HG03354 (cell line): ENCODE data around the gene ZNF99.
"Not testable (repeated sequence)": the region's sequence is repeated elsewhere in the genome, so short reads cannot be mapped to it uniquely, and the experiment has no call there.

Source experiments
- ATAC-seq: cut with Tn5 transposase; IDR thresholded peaks from one replicate; pipeline ENCODE4 v1.9.1; 2021; ENCODE audit warnings: mild to moderate bottlenecking; ENCODE audit not compliant: unreplicated experiment, poor library complexity, severe bottlenecking

ZNF99 gene

DNA sequence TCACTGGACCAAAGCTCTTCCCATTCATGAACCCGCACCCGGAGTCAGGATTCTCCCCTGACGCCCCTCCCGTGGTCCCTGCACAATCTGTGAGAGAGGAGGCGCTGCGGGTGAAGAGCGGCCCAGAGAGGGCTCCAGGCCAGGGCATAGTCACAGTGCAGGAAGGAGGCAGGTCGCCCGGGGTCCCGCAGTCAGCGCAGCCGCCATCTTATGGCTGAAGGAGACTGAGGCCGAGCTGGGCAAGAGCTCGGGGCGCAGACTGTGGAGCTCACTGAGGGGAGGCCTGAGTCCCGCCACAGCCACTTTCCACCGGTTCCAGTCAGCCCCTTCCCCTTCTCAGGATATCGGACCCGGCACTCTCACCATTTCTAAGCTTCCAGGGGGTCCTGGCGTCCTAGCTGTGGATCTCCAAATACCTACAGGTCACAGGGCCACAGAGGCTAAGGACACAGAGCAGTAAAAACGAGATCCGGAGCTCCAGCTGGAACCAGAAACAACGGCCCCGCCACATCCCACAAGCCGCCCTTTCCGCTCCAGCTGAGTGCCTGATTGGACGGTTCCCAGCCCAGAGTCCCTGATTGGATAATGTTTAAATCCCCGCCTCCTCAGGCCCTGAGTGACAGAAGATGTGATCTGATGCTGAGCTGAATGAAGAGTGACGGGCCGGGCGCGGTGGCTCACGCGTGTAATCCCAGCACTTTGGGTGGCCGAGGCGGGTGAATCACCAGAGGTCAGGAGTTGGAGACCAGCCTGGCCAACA is at the start of gene ZNF99:
Gene ZNF99 (minus strand): TSS at position 501 of the 760 bp plus-strand sequence. CDS start 135 bp downstream, at position 366.
- no peak for ATAC-seq

DNA sequence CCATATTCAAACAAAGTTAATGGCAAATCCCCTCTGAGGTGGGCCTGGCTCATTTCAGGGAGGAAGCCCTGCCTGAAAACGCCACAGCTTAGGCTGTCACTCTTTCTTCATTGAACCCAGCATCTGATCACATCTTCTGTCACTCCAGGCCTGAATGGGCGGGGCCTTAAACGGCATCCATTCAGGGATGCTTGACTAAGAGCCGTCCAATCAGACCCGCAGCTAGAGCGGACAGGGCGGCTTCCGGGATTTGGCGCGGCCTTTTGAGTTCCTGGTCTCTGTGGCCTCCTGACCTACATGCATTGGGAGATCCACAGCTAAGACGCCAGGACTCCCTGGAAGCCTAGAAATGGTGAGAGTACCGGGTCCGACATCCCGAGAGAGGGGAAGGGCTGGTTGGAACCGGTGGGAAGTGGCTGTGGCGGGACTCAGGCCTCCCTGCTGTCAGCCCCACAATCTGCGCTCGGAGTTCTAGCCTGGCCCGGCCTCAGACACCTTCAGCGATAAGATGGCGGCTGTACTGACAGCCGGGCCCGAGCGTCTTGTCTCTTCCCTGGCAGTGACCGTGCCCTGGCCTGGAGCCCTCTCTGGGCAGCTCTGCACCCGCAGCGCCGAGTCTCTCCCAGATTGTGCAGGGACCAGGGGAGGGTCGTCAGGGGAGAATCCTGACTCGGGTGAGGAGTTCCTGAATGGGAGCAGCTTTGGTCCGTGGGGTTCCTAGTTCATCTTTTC is 48.2 kb upstream of the ZNF99 start, which contains the start of gene ZNF723:
Gene ZNF723 (plus strand): TSS at position 261 of the 732 bp plus-strand sequence. CDS start 89 bp downstream, at position 350.
- ATAC-seq: no peak

DNA sequence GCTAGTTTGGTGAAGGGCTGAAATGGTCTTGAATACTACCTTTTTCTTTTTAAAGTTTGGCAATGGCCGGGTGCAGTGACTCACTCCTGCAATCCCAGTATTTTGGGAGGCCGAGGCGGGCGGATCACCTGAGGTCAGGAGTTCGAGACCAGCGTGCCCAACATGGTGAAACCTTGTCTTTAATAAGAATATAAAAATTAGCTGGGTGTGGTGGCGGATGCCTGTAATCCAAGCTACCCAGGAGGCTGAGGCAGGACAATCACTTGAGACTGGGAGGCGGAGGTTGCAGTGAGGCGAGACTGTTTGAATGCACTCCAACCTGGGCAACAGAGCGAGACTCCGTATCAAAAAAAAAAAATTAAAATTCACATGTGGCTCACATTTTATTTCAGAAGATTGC is 47.3 kb upstream of the ZNF99 start:
- ATAC-seq: no peak

DNA sequence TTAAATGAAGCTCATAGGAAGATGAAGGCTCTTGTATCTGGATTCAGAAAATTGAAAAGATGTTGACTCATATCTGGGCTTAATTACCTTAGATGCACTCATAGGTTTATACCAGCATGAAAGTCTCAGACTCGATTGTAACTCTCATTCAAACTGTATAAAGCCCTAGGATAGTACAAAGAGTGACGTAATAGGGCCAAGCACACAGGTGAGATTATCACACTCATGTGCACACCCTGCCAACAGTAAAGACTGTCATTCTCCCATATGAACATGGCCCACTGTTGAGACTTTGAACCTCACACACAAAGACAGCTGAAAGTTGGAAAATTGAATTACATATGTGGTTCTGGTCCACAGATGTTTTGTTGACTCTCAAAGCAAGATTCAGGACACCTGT is 30.2 kb upstream of the ZNF99 start:
- ATAC-seq: no peak

DNA sequence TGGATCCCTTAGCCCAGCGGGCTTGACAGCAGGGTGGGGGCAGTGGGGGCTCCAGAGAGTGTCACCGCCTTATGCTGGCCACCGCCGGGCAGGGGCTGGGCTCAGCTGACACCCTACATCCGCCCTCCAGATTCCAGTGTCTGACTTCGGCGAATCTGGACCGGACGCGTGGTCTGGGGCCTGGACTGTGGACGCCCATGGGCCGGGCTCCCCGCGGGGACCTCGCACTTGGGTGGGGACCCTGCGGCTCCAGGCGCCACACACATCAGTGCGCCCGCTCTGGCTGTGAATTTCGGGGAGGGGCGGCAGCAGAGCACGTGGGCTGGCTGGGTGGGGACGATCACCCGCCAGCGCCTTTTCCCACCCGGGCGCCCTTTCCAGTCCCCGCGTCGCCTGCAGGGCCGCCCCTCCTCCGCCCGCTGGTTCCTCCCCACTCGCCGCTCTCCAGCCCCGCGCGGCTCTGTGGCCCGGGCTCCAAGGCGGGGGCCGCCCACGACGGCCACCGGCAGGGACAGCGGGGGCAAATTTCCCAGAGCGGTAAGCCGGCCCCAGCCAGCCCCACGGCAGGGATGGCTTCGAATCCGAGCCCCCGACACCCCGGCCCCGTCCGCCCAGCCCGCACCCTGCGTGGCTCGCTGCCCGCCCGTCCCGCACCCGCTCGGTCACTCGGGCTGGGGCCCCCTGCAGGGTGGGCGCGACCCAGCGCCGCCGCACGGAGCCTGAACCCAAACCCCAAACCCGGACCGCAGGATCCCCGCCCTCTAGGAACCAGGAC is 23.3 kb upstream of the ZNF99 start:
- ATAC-seq: no peak

DNA sequence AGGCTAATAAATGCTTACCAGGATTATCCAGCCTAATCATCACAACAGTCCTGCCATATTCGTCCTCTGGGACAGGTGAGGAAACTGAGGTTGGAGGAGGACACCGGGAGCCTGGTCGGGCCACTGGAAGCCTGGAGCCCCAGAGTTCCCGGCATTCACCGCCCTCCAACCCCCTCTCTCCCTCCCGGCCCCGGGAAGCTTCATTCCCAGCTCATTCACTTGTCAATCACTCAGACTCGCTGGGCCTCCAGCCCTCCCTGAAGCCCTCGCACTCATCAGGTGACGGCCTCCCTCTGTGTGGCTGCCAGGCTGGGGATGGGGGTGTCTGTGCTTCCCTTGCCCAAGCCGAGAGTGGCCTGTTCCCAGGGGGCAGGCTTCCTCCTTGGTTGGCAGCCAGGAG is 22.5 kb upstream of the ZNF99 start:
- ATAC-seq: no peak

DNA sequence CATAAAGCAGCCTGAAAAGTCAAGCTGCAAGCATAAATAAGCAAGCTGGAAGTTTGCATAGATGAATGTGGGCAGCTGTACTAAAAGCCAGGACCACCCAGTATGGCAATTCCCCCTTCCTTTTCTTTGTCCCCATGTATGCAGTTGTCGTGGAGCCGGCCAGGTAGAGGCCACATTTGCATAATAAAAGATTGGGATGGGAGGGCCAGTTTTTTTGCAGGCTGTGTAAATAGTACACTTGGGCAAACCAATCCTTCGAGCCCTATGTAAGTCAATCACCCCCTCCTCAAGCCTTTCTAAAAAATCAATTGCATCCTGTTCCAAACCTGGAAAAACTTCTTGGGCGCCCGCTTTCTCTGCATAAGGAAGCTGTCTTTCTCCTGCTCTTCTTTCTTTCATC is 13.1 kb upstream of the ZNF99 start:
- no peak for ATAC-seq

DNA sequence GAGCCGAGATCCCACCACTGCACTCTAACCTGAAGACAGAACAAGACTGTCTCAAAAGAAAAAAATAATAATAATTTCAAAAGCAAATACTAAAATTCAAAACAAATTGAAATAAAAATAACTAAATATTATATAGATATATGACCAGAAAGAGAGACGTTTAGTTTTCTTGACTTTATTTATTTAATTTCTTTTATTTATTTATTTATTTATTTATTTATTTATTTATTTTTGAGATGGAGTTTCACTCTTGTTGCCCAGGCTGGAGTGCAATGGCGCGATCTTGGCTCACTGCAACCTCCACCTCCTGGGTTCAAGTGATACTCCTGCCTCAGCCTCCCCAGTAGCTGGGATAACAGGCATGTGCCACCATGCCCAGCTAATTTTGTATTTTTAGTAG is 8.9 kb upstream of the ZNF99 start:
- ATAC-seq: not testable (repeated sequence)

DNA sequence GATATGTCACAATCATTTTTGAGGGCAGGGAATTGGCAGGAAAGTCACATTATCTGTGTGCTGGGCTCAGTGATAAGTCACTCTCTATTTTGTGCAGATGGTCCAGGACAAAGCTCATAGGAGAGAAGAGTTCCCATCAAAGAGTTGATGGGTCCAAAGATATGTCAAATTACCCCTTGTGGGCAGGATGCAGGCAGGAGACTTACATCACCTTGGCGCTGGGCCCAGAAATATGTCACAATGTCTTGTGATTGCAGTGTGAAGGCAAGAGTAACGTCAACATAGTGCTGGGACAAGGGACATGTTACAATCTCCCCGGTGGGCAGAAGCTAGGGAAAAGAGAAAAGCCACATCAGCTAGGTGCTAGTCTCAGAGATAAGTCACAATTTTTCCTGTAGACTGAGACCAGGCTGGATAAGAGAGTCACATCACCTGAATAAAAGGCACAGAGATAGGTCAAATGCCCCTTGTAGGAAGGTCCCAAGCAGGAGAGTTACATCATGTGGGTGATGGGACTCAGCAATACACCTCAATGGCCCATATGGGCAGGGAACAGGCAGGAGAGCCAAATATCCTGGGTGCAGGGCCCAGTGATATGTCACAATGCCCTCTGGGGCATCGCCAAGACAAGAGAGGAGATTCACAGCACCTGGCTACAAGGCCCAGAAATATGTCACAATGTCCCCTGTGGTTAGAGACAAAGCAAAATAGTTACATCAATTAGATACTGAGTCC is 47.9 kb downstream of the ZNF99 start:
- no peak for ATAC-seq

DNA sequence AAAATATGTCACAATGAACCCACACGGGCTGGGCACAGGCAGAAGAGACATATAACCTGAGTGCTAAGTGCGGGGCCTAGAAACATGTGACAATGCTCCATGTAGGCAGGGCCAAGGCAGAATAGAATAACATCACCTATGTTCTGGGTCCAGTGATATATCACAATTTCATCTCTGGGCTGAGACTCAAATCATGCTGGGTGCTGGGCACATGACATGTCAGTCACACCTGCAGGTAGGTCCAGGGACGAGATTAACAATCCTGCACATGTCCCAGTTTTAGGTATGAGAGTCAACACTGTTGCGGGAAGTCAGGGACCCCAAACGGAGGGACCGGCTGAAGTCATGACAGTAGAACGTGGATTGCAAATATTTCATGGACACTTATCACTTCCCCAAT is 50.3 kb downstream of the ZNF99 start:
- ATAC-seq: no peak

DNA sequence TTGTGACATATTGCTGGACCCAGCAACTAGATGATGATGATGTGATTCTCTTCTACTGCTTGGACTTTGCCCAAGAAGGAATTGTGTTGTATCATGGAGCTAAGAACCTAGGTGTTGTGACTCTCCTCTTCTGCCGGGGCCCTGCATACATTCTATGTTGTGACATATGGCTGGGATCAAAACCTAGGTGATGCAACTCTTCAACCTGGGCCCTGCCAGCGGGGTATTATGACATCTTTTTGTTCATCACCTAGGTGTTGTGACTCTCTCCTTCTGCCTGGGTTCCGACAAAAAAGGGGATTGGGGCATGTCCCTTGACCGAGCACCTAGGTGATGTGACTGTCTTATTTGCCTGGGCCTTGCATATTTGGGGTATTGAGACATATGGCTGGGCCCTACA is 55.7 kb downstream of the ZNF99 start:
- not testable (repeated sequence) for ATAC-seq

DNA sequence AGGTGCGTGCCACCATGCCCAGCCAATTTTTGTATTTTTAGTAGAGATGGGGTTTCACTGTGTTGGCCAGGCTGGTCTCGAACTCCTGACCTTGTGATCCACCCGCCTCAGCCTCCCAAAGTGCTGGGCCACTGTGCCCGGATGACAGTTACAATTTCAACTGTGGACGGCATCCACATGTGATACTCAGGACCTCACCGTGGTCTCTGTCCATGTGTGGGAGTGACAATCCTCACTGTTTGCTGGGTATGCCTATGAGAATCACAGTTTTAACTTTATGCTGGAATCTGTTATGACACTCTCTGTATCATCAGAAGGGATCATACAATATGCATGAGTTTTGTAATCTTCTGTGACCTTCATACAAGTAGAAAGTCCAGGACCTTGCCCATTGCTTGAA is 62.4 kb downstream of the ZNF99 start:
- ATAC-seq: not testable (repeated sequence)

DNA sequence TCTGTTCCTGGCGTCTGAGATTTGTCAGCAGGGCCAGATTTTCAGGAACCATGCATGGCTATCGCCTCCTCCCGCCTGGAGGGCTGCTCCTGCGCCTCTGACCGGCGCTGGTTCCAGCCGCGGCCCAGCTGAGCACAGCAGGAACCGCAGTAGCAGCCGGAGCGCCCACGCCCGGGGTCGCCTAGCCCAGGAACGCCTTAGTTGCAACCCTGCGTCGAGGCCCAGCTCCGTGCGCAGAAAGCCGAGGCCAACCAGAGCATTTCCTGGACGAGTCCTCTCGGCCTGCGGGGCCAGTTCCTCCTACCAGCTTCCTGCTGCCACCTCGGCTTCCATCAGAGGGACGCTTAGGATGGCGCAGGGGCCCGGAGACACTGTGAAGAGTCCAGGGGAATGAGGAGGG is 75.0 kb downstream of the ZNF99 start:
- no peak for ATAC-seq

DNA sequence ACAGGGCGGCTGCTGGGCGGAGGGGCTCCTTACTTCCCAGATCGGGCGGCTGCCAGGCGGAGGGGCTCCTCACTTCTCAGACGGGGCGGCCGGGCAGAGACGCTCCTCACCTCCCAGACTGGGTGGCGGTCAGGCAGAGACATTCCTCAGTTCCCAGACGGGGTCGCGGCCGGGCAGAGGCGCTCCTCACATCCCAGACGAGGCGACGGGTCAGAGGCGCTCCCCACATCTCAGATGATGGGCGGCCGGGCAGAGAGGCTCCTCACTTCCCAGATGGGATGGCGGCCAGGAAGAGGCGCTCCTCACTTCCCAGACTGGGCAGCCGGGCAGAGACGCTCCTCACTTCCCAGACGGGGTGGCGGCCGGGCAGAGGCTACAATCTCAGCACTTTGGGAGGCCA is 80.9 kb downstream of the ZNF99 start:
- ATAC-seq: not testable (repeated sequence)

DNA sequence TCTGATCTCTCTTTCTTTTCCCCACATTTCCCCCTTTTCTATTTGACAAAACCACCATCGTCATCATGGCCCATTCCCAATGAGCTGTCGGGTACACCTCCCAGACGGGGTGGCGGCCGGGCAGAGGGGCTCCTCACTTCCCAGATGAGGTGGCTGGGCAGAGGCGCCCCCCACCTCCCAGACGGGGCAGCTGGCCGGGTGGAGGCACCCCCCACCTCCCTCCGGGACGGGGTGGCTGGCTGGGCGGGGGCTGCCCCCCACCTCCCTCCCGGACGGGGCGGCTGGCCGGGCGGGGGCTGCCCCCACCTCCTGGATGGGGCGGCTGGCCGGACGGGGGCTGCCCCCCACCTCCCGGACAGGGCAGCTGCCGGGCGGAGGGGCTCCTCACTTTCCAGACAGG is 81.3 kb downstream of the ZNF99 start:
- ATAC-seq: not testable (repeated sequence)
